ENCODE data around the gene GPNMB. TPM values are rescaled to one million over a fixed set of nuclear protein-coding genes. Genes with fewer than 3 reads are reported as not detected.

GPNMB gene
- total and polyA plus RNA-seq, 2 of the 13 experiments (the other 11 are each of a cell fraction or from before 2014, with no cell fraction given), result 1.1 to 1.6 TPM

DNA sequence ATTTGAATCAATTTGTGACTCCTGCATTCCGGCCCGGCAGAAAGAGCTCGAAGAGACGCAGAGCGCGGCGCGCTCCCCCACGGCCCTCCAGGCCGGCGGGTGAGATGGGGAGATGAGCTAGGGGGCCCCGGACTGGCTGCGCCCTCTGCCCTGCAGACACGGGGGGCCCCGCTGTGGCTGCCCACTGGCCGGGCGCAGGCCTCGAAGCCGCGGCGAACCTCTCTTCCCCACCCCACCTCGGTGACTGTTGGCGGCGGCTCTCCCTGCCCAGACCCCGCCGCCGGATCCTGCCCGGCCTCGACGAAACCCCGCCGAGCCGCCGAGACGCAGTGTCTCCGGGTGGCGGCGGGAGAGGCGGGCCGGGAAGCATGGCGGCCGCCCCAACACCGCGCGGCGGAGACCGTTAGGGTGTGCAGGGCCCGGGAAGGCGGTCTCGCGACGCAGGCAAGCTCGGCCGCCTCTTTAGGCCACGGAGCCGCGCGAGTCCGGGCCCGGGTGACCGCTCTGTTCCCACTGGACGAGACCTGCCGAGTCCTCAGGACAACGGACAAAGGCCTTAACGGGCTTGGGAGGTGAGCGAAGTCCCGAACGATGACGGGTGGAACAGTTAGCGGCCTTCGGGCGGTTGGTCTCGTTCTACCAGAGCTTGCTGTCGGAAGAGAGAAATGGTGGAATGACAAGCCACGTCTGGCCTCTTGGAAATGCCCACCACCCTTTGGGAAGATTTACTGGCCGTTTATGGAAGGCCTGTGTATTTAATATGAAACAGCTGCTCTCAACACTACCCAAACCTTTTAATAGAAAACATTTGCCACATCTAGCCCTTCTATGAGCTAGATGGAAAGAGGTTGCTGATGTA, 40.4 kb upstream of the GPNMB start:
- no peaks in the 10 kb centered on the region for H3K9me3 ChIP-seq (ENCODE audit: low read length)
- no peak overlapping the region for H3K4me2 ChIP-seq (ENCODE audit: low read depth, low read length)
- H3K4me1 ChIP-seq (ENCODE audit: insufficient read depth, low read length), result peaks cover 27% of the 10 kb centered on the region
- H4K20me1 ChIP-seq (ENCODE audit: insufficient read depth, low read length), result no peaks in the 10 kb centered on the region
- in situ Hi-C loops (cut with HindIII; ENCODE audit: extremely low pct_ligation_motif_present, low pct_unique_long_range_greater_than_20kb) (no loop called here), intact Hi-C loops (cut with micrococcal nuclease; ENCODE audit: unreplicated experiment) (no loop called here)
- TF ChIP-seq PRPF4 (IDR thresholded peaks at IDR 0.05; ENCODE audit: low read depth, low read length, poor library complexity, severe bottlenecking) (no peak), ZNF562 (CRISPR knock-in tag; IDR thresholded peaks at IDR 0.05; ENCODE audit: borderline replicate concordance) (no peak)
- no peak overlapping the region for H2AFZ ChIP-seq (ENCODE audit: low read length)
- no peaks in the 10 kb centered on the region for H3K27me3 ChIP-seq (ENCODE audit: control insufficient read depth in 1 of 2, insufficient read depth in 2 of 2, low read length in 2 of 2)
- H3K9ac ChIP-seq (ENCODE audit: insufficient read depth, low read depth, low read length), result no peak overlapping the region
- ATAC-seq (no peak), DNase-seq (ENCODE audit: low spot score) (no peak), FAIRE-seq (no peak)
- POLR2A ChIA-PET, result no interaction called here
- no peak overlapping the region for H3K27ac ChIP-seq (ENCODE audit: extremely low read length, insufficient read depth, low read length)
- no peak overlapping the region for H3K4me3 ChIP-seq (replicated peaks in 1 of 3; ENCODE audit: insufficient read depth in 1 of 3, low read depth in 2 of 3, low read length in 3 of 3)
- no TSS peak for BruUV-seq (replicated peaks)
- CTCF ChIA-PET (ENCODE audit: low intra/inter-chr PET ratio, low total read pairs), result no interaction called here
- no peaks in the 10 kb centered on the region for H3K79me2 ChIP-seq (ENCODE audit: insufficient read depth, low read length)
- 97% methylated on average over 68 of the region's 76 CpGs for WGBS (ENCODE audit: low lambda C conversion rate)
- H3K36me3 ChIP-seq (replicated peaks in 1 of 2; ENCODE audit: control insufficient read depth in 1 of 2, insufficient read depth in 2 of 2, low read length in 2 of 2), result peaks cover 0 to 1% of the 10 kb centered on the region in 2 experiments; a peak in 1 of 5 replicates

DNA sequence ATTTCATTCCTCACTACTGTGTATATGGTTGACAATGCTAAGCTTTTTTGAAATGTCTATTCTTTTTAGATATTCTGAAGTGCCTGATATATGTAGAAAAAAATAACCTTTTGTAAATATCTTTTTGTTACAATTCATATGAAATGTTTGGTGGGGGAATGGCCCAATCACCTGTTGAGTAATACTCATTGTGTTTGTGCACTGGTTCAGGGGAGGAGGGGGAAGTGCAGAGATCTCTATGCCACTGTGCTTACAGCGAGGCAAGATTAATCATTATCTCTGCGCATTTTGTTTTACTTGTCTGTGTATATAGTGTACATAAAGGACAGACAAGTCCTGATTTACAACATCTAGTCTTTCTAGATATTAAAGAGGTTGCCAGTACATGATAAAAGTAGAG, 39.6 kb upstream of the GPNMB start:
- Histone ChIP-seq H3K4me3 (replicated peaks in 1 of 3; ENCODE audit: insufficient read depth in 1 of 3, low read depth in 2 of 3, low read length in 3 of 3) (no peak overlapping the region; a peak in 1 of 6 replicates), H2AFZ (ENCODE audit: low read length) (no peak overlapping the region), H3K9ac (ENCODE audit: insufficient read depth, low read depth, low read length) (no peak overlapping the region), H3K79me2 (ENCODE audit: insufficient read depth, low read length) (no peaks in the 10 kb centered on the region), H3K9me3 (ENCODE audit: low read length) (no peaks in the 10 kb centered on the region), H3K4me1 (ENCODE audit: insufficient read depth, low read length) (peaks cover 27% of the 10 kb centered on the region), H3K27ac (ENCODE audit: extremely low read length, insufficient read depth, low read length) (no peak overlapping the region), H3K36me3 (replicated peaks in 1 of 2; ENCODE audit: control insufficient read depth in 1 of 2, insufficient read depth in 2 of 2, low read length in 2 of 2) (peaks cover 0 to 1% of the 10 kb centered on the region in 2 experiments; a peak in 1 of 5 replicates), H3K27me3 (ENCODE audit: control insufficient read depth in 1 of 2, insufficient read depth in 2 of 2, low read length in 2 of 2) (no peaks in the 10 kb centered on the region), H4K20me1 (ENCODE audit: insufficient read depth, low read length) (no peaks in the 10 kb centered on the region), H3K4me2 (ENCODE audit: low read depth, low read length) (peak overlapping the region; percentile 31; the same call in 1 of the 2 replicates)
- ChIA-PET POLR2A (no interaction called here), CTCF (ENCODE audit: low intra/inter-chr PET ratio, low total read pairs) (no interaction called here)
- intact Hi-C loops (cut with micrococcal nuclease; ENCODE audit: unreplicated experiment) (no loop called here), in situ Hi-C loops (cut with HindIII; ENCODE audit: extremely low pct_ligation_motif_present, low pct_unique_long_range_greater_than_20kb) (no loop called here)
- FAIRE-seq (peak; percentile 96), ATAC-seq (peak; percentile 97), DNase-seq (ENCODE audit: low spot score) (peak; percentile 72)
- 0% methylated on average over 2 of the region's 2 CpGs for WGBS (ENCODE audit: low lambda C conversion rate)
- BruUV-seq (replicated peaks), result no TSS peak
- TF ChIP-seq GABPB1 (CRISPR knock-in tag; IDR thresholded peaks at IDR 0.05), result no peak
- TF ChIP-seq, protein P1, sequence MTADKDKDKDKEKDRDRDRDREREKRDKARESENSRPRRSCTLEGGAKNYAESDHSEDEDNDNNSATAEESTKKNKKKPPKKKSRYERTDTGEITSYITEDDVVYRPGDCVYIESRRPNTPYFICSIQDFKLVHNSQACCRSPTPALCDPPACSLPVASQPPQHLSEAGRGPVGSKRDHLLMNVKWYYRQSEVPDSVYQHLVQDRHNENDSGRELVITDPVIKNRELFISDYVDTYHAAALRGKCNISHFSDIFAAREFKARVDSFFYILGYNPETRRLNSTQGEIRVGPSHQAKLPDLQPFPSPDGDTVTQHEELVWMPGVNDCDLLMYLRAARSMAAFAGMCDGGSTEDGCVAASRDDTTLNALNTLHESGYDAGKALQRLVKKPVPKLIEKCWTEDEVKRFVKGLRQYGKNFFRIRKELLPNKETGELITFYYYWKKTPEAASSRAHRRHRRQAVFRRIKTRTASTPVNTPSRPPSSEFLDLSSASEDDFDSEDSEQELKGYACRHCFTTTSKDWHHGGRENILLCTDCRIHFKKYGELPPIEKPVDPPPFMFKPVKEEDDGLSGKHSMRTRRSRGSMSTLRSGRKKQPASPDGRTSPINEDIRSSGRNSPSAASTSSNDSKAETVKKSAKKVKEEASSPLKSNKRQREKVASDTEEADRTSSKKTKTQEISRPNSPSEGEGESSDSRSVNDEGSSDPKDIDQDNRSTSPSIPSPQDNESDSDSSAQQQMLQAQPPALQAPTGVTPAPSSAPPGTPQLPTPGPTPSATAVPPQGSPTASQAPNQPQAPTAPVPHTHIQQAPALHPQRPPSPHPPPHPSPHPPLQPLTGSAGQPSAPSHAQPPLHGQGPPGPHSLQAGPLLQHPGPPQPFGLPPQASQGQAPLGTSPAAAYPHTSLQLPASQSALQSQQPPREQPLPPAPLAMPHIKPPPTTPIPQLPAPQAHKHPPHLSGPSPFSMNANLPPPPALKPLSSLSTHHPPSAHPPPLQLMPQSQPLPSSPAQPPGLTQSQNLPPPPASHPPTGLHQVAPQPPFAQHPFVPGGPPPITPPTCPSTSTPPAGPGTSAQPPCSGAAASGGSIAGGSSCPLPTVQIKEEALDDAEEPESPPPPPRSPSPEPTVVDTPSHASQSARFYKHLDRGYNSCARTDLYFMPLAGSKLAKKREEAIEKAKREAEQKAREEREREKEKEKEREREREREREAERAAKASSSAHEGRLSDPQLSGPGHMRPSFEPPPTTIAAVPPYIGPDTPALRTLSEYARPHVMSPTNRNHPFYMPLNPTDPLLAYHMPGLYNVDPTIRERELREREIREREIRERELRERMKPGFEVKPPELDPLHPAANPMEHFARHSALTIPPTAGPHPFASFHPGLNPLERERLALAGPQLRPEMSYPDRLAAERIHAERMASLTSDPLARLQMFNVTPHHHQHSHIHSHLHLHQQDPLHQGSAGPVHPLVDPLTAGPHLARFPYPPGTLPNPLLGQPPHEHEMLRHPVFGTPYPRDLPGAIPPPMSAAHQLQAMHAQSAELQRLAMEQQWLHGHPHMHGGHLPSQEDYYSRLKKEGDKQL (CRISPR knock-in tag; IDR thresholded peaks at IDR 0.05; ENCODE audit: low read depth), result no peak
- no peak for TF ChIP-seq ZNF552 (CRISPR knock-in tag; IDR thresholded peaks at IDR 0.05; ENCODE audit: borderline replicate concordance)
- TF ChIP-seq, protein P2, sequence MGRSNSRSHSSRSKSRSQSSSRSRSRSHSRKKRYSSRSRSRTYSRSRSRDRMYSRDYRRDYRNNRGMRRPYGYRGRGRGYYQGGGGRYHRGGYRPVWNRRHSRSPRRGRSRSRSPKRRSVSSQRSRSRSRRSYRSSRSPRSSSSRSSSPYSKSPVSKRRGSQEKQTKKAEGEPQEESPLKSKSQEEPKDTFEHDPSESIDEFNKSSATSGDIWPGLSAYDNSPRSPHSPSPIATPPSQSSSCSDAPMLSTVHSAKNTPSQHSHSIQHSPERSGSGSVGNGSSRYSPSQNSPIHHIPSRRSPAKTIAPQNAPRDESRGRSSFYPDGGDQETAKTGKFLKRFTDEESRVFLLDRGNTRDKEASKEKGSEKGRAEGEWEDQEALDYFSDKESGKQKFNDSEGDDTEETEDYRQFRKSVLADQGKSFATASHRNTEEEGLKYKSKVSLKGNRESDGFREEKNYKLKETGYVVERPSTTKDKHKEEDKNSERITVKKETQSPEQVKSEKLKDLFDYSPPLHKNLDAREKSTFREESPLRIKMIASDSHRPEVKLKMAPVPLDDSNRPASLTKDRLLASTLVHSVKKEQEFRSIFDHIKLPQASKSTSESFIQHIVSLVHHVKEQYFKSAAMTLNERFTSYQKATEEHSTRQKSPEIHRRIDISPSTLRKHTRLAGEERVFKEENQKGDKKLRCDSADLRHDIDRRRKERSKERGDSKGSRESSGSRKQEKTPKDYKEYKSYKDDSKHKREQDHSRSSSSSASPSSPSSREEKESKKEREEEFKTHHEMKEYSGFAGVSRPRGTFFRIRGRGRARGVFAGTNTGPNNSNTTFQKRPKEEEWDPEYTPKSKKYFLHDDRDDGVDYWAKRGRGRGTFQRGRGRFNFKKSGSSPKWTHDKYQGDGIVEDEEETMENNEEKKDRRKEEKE (IDR thresholded peaks at IDR 0.05), result no peak
- no peak for TF ChIP-seq JUN (CRISPR knock-in tag; IDR thresholded peaks at IDR 0.05)

Data from HepG2 (cell line).